HG03196 (cell line): Measurements from ENCODE around the gene ELF1.
"Not testable (repeated sequence)": the region's sequence is repeated elsewhere in the genome, so short reads cannot be mapped to it uniquely, and the experiment has no call there.

Source experiments
- ATAC-seq: cut with Tn5 transposase; IDR thresholded peaks from one replicate; pipeline ENCODE4 v1.9.1; 2021; ENCODE audit not compliant: unreplicated experiment

The ELF1 gene

GRCh38 chr13:40895227-40896184 lies 123.6 kb downstream of the ELF1 start:
- ATAC-seq, result no peak

GRCh38 chr13:40893573-40893972 lies 125.5 kb downstream of the ELF1 start:
- not testable (repeated sequence) for ATAC-seq

DNA sequence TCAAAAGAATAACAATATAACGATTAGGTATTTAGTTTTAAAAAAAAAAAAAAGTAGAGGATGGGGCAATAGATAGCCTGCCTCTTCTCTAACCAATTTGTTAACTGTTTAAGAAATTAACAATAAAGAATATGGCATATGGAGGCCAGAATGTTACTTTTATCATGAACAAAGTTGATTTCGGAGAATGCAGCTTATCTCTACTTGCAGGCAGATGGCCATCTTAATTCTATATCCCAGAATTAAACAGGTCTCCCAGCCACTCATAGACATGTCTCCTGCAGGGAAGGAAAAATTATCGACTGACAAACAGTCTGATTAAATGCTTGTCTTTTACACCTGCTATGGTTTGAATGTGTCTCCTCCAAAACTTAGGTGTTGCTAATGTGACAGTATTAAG lies 133.1 kb downstream of the ELF1 start:
- ATAC-seq, result no peak

DNA sequence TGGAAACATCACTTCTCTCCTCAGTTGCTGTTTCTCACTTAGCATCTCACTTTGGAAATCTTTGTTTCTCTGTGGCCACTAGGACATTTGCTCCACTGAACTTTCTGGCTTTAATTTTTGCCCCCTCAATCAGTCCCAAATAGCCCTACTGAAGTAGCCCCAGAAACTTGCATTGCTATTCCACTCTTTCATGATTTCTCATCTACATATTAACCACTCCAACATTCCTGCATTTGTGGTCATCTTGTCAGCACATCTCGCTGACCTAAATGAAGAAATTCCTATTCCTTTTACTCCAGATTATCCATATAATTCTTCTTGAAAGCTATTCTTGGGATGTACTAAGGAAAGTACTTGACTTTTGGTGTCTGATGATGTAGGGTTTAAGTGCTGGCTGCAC lies 134.9 kb downstream of the ELF1 start:
- ATAC-seq, result not testable (repeated sequence)
